ENCODE results near the gene GDF7. TPM values are rescaled to one million over a fixed set of nuclear protein-coding genes. Genes with fewer than 3 reads are reported as not detected.

Gene GDF7
- total and polyA plus RNA-seq, 2 of the 8 experiments (the other 6 are each of a cell fraction or from before 2014, with no cell fraction given): 0.04 to 0.06 TPM

DNA sequence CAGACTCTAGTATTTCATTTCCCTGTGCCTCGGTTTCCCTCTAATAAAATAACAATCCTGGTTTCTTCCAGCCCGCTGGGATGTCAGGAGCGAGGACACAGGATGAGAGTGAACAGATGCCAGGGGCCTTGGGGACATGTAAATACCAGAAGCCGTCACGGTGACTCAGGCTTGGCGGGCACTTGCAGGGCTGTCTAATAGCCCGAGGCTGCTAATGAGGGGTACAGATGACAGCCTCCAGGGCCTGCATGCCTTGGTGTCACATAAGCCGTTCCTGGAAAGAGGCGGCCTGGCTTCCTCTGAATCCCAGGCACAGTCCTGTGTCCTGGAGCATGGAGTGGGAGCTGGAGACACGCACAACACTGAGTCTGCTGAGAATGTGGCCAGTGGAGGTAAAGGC lies 44.2 kb upstream of the GDF7 start:
- Histone ChIP-seq H3K23ac (ENCODE audit: insufficient read length) (no peak overlapping the region), H3K4me2 (ENCODE audit: insufficient read depth in 1 of 2, low read depth in 2 of 2, low read length in 2 of 2) (no peak overlapping the region), H3K36me3 (ENCODE audit: control insufficient read depth in 2 of 4, insufficient read depth in 4 of 4, low read length in 3 of 4) (0 out of 8 replicates have a peak, but pooled peaks cover 0 to 2% (median 0%) of the 10 kb centered on the region in 4 experiments), H3K4me1 (replicated peaks in 1 of 4; ENCODE audit: control insufficient read depth in 3 of 4, insufficient read depth in 4 of 4, low read length in 3 of 4) (no peaks in the 10 kb centered on the region), H3K56ac (replicated peaks; ENCODE audit: insufficient read length, low read depth, low read length) (no peak overlapping the region), H3K79me1 (ENCODE audit: low read depth, low read length) (no peaks in the 10 kb centered on the region), H2BK20ac (ENCODE audit: low read length) (no peak overlapping the region), H3K9me3 (ENCODE audit: insufficient read depth in 2 of 2, low read depth in 1 of 2, low read length in 1 of 2) (no peaks in the 10 kb centered on the region), H2BK12ac (ENCODE audit: low read depth, low read length) (no peak overlapping the region), H3K18ac (ENCODE audit: extremely low read depth, low read length) (no peak overlapping the region), H3K27me3 (replicated peaks in 1 of 4; ENCODE audit: control insufficient read depth in 3 of 4, extremely low read depth in 1 of 4, insufficient read depth in 3 of 4, low read length in 3 of 4) (no peaks in the 10 kb centered on the region), H3K4me3 (ENCODE audit: extremely low read depth in 1 of 4, insufficient read depth in 2 of 4, low read depth in 3 of 4, low read length in 4 of 4) (no peak overlapping the region), H3K4ac (replicated peaks; ENCODE audit: insufficient read length, low read depth, low read length) (no peak overlapping the region), H4K5ac (ENCODE audit: insufficient read length, low read depth, low read length) (no peak overlapping the region), H4K91ac (replicated peaks; ENCODE audit: insufficient read length, low read length) (no peak overlapping the region), H2AFZ (ENCODE audit: low read length) (no peak overlapping the region), H2AK5ac (ENCODE audit: low read depth, low read length) (no peak overlapping the region), H2BK120ac (replicated peaks; ENCODE audit: low read depth, low read length) (no peak overlapping the region), H4K8ac (ENCODE audit: extremely low read depth, insufficient read depth, low read length) (no peak overlapping the region), H3K27ac (ENCODE audit: low read depth, low read length) (no peak overlapping the region), H2BK5ac (ENCODE audit: low read depth, low read length) (no peak overlapping the region), H3K9ac (replicated peaks in 1 of 4; ENCODE audit: extremely low read depth in 1 of 4, low read depth in 3 of 4, low read length in 3 of 4) (no peak overlapping the region), H3K23me2 (ENCODE audit: low read depth, low read length) (no peaks in the 10 kb centered on the region), H3K14ac (ENCODE audit: insufficient read length) (no peak overlapping the region), H3K79me2 (ENCODE audit: control insufficient read depth in 1 of 2, insufficient read depth in 2 of 2, low read length in 2 of 2) (no peaks in the 10 kb centered on the region), H4K20me1 (replicated peaks in 1 of 2; ENCODE audit: control insufficient read depth in 1 of 2, insufficient read depth in 2 of 2, low read length in 2 of 2) (no peaks in the 10 kb centered on the region), H2BK15ac (ENCODE audit: low read length) (no peak overlapping the region)
- ChIA-PET CTCF (ENCODE audit: partially characterized antibody) (interaction anchor here (1.2 to 4.2 kb wide), 6 partner anchors 8 to 211 kb away, joined by 3 to 24 read pairs (median 7); no protein-coding TSS in a partner anchor), POLR2A (ENCODE audit: partially characterized antibody) (no interaction called here)
- WGBS, 2 experiments (ENCODE audit: extremely low coverage in 1 of 2, insufficient coverage in 1 of 2, insufficient read length in 1 of 2, insufficient replicate concordance in 2 of 2, low coverage in 1 of 2, low lambda C conversion rate in 2 of 2, missing lambda C conversion rate in 1 of 2): 83% methylated on average over 10 of the region's 10 CpGs; no CpG with 5 or more reads in 1 of the 2 experiments
- FAIRE-seq (no peak), DNase-seq (ENCODE audit: low read depth in 1 of 2, low spot score in 2 of 2) (no peak)
- TF ChIP-seq CTBP2 (IDR thresholded peaks at IDR 0.05; ENCODE audit: borderline replicate concordance, insufficient read depth, insufficient read length, low read length) (no peak), CBX5 (IDR thresholded peaks at IDR 0.05; ENCODE audit: low read depth, low read length) (no peak), RNF2 (IDR thresholded peaks at IDR 0.05; ENCODE audit: borderline replicate concordance, low read depth, low read length, missing control alignments, poor library complexity, severe bottlenecking) (no peak), SIN3A (conservative IDR thresholded peaks at IDR 0.05 in 1 of 2, IDR thresholded peaks at IDR 0.05 in 1 of 2; ENCODE audit: low read depth in 1 of 2, low read length in 2 of 2) (no peak), BRCA1 (IDR thresholded peaks at IDR 0.05; ENCODE audit: low read depth, low read length) (no peak), EGR1 (IDR thresholded peaks at IDR 0.05; ENCODE audit: borderline replicate concordance, low read depth, low read length) (no peak), GABPA (IDR thresholded peaks at IDR 0.05; ENCODE audit: borderline replicate concordance, insufficient read depth, low read length) (no peak), ASH2L (IDR thresholded peaks at IDR 0.05; ENCODE audit: low read length) (no peak), POU5F1 (IDR thresholded peaks at IDR 0.05; ENCODE audit: low read depth, low read length) (no peak), SP4 (IDR thresholded peaks at IDR 0.05; ENCODE audit: low read length) (no peak)
- TF ChIP-seq, protein P1, sequence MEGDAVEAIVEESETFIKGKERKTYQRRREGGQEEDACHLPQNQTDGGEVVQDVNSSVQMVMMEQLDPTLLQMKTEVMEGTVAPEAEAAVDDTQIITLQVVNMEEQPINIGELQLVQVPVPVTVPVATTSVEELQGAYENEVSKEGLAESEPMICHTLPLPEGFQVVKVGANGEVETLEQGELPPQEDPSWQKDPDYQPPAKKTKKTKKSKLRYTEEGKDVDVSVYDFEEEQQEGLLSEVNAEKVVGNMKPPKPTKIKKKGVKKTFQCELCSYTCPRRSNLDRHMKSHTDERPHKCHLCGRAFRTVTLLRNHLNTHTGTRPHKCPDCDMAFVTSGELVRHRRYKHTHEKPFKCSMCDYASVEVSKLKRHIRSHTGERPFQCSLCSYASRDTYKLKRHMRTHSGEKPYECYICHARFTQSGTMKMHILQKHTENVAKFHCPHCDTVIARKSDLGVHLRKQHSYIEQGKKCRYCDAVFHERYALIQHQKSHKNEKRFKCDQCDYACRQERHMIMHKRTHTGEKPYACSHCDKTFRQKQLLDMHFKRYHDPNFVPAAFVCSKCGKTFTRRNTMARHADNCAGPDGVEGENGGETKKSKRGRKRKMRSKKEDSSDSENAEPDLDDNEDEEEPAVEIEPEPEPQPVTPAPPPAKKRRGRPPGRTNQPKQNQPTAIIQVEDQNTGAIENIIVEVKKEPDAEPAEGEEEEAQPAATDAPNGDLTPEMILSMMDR (IDR thresholded peaks at IDR 0.05; ENCODE audit: control extremely low read depth in 1 of 3, insufficient read depth in 1 of 3, low read depth in 1 of 3, low read length in 3 of 3): no peak

Measured in H1 (cell line).